Fibroblast of lung (primary cell): ENCODE measurements around the gene NBEAL1. TPM values are rescaled to one million over a fixed set of nuclear protein-coding genes. Genes with fewer than 3 reads are reported as not detected.

Experiments
- DNase-seq, 2 donors: peaks; one replicate each; pipeline versions ENCODE4 v3.0.0 to v3.0.0-alpha.2; 2010; ENCODE audit warnings: low read depth in 2 of 2
- H2AFZ ChIP-seq: 2 replicates; pipeline ENCODE4 v1.5.1; 2012; ENCODE audit warnings: low read length, control low read depth, inconsistent platforms
- H3K27ac ChIP-seq: 2 replicates; pipeline ENCODE4 v1.5.1; 2011; ENCODE audit warnings: low read length, control low read depth; ENCODE audit not compliant: insufficient read depth
- H3K27me3 ChIP-seq: 2 replicates; pipeline ENCODE4 v1.5.1; 2011; ENCODE audit warnings: mild to moderate bottlenecking, low read length; ENCODE audit not compliant: control insufficient read depth, insufficient read depth
- H3K36me3 ChIP-seq: 2 replicates; pipeline ENCODE4 v1.5.1; 2011; ENCODE audit warnings: low read length; ENCODE audit not compliant: control insufficient read depth, insufficient read depth
- H3K4me1 ChIP-seq: 2 replicates; pipeline ENCODE4 v1.5.1; 2011; ENCODE audit warnings: low read length; ENCODE audit not compliant: control insufficient read depth, insufficient read depth; ENCODE audit errors: extremely low read depth
- H3K4me2 ChIP-seq: 2 replicates; pipeline ENCODE4 v1.5.1; 2011; ENCODE audit warnings: low read length, control low read depth; ENCODE audit not compliant: insufficient read depth; ENCODE audit errors: extremely low read depth
- H3K4me3 ChIP-seq, 4 experiments: fragments of 200-600 bp in 1 of 4; sonication (generic) in 1 of 4; replicated peaks in 1 of 4; 2 replicates each; pipeline ENCODE4 v1.5.1; 2011 to 2016; ENCODE audit warnings: low read length in 4 of 4, low read depth in 3 of 4, mild to moderate bottlenecking in 3 of 4, control low read depth in 2 of 4, inconsistent platforms in 1 of 4, mixed read lengths in 1 of 4; ENCODE audit not compliant: insufficient read depth in 1 of 4; ENCODE audit errors: control extremely low read depth in 1 of 4
- H3K79me2 ChIP-seq: 2 replicates; pipeline ENCODE4 v1.5.1; 2012; ENCODE audit warnings: mild to moderate bottlenecking, low read length, inconsistent platforms; ENCODE audit not compliant: control insufficient read depth, insufficient read depth
- H3K9ac ChIP-seq: 2 replicates; pipeline ENCODE4 v1.5.1; 2011; ENCODE audit warnings: mild to moderate bottlenecking, low read length, control low read depth; ENCODE audit not compliant: insufficient read depth
- H3K9me3 ChIP-seq: 2 replicates; pipeline ENCODE4 v1.5.1; 2012; ENCODE audit warnings: low read depth, low read length; ENCODE audit not compliant: control insufficient read depth, insufficient read depth
- H4K20me1 ChIP-seq: 2 replicates; pipeline ENCODE4 v1.5.1; 2011; ENCODE audit warnings: low read length; ENCODE audit not compliant: control insufficient read depth, insufficient read depth; ENCODE audit errors: extremely low read depth
- CTCF ChIP-seq, 2 donors: IDR thresholded peaks in 1 of 2; conservative IDR thresholded peaks in 1 of 2; 1 replicate in 1 of 2; 2 replicates in 1 of 2; pipeline ENCODE4 v1.5.1; 2011 to 2012; ENCODE audit warnings: low read length in 2 of 2, control low read depth in 1 of 2, inconsistent platforms in 1 of 2, low read depth in 1 of 2, mild to moderate bottlenecking in 1 of 2
- EZH2 ChIP-seq: IDR thresholded peaks from 2 replicates; pipeline ENCODE4 v1.5.1; 2012; ENCODE audit warnings: low read length, control low read depth, mild to moderate bottlenecking; ENCODE audit errors: missing control alignments
- polyA plus RNA-seq, 2 donors: library from polyadenylated mRNA; depleted of rRNA in 1 of 2; stranded (reverse) in 1 of 2; unstranded in 1 of 2; fragments of >200 nt; gene quantifications; 2 replicates each; pipeline ENCODE4 v1.2.1, GENCODE V29; 2011 to 2012; ENCODE audit warnings: missing spikeins in 1 of 2
- total RNA-seq: library from RNA; depleted of rRNA; stranded (reverse); fragments of >200 nt; gene quantifications from 2 replicates; pipeline ENCODE4 v1.2.1, GENCODE V29; 2014

The NBEAL1 gene
- total and polyA plus RNA-seq, 2 donors (not counting 1 experiment from before 2014, with no cell fraction given) = 14.8 to 55.7 TPM

DNA sequence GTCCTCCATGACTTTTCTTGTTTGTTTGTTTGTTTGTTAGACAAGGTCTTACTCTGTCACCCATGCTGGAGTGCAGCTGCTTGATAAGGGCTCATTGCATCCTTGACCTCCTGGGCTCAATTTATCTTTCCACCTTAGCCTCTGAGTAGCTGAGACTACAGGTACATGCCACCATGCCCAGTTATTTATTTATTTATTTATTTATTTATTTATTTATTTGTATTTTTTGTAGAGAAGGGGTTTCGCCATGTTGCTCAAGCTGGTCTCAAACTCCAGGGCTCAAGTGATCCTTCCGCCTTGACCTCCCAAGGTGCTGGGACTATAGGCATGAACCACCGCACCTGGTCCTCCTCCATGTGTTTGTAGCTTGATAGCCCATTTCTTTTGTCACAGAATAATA lies 37.9 kb downstream of the NBEAL1 start:
- Histone ChIP-seq H3K27me3 (no peaks in the 10 kb centered on the region), H2AFZ (no peak overlapping the region), H3K4me1 (no peaks in the 10 kb centered on the region), H3K9me3 (no peaks in the 10 kb centered on the region), H3K27ac (no peak overlapping the region), H3K79me2 (no peaks in the 10 kb centered on the region), H3K9ac (no peak overlapping the region), H3K4me3 (no peak overlapping the region), H3K36me3 (peaks cover 2% of the 10 kb centered on the region), H3K4me2 (no peak overlapping the region), H4K20me1 (no peaks in the 10 kb centered on the region)
- no peak for DNase-seq
- no peak for TF ChIP-seq CTCF (conservative IDR thresholded peaks at IDR 0.05 in 1 of 2, IDR thresholded peaks at IDR 0.05 in 1 of 2; ENCODE audit: low read depth in 1 of 2, low read length in 2 of 2)
- TF ChIP-seq EZH2 = no peak

- Histone ChIP-seq H2AFZ (no peak overlapping the region), H3K9ac (no peak overlapping the region), H3K4me2 (no peak overlapping the region), H3K36me3 (no peaks in the 10 kb centered on the region), H4K20me1 (no peaks in the 10 kb centered on the region), H3K27ac (no peak overlapping the region), H3K27me3 (no peaks in the 10 kb centered on the region), H3K79me2 (no peaks in the 10 kb centered on the region), H3K4me1 (no peaks in the 10 kb centered on the region), H3K4me3 (no peak overlapping the region), H3K9me3 (no peaks in the 10 kb centered on the region)
- DNase-seq = no peak
- no peak for TF ChIP-seq EZH2
- TF ChIP-seq CTCF (conservative IDR thresholded peaks at IDR 0.05 in 1 of 2, IDR thresholded peaks at IDR 0.05 in 1 of 2; ENCODE audit: low read depth in 1 of 2, low read length in 2 of 2) = no peak
Measured at GRCh38 chr2:203059567-203060240, 45.0 kb downstream of the NBEAL1 start.

DNA sequence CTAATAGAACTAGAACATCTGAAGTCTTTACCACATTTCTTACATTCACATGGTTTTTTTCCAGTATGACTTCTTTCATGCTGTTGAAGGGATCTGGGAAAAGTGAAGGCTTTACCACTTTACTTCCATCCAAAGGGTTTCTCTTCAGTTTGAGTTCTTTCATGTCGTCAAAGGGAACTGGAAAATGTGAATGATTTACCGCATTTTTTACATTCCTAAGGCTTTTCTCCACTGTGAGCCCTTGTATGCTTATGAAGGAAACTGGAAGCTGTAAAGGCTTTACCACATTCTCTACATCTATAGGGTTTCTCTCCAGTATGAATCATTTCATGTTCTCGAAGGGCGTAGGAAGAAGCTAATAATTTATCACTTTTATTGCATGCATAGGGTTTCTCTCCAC lies 46.7 kb downstream of the NBEAL1 start:
- peak; percentile 54 to 88 for DNase-seq
- Histone ChIP-seq H2AFZ (no peak overlapping the region), H3K36me3 (no peaks in the 10 kb centered on the region), H3K4me3 (no peak overlapping the region), H3K27ac (no peak overlapping the region), H3K9ac (no peak overlapping the region), H4K20me1 (no peaks in the 10 kb centered on the region), H3K9me3 (no peaks in the 10 kb centered on the region), H3K27me3 (no peaks in the 10 kb centered on the region), H3K4me2 (no peak overlapping the region), H3K79me2 (no peaks in the 10 kb centered on the region), H3K4me1 (no peaks in the 10 kb centered on the region)
- TF ChIP-seq EZH2 (no peak), CTCF (conservative IDR thresholded peaks at IDR 0.05 in 1 of 2, IDR thresholded peaks at IDR 0.05 in 1 of 2; ENCODE audit: low read depth in 1 of 2, low read length in 2 of 2) (no peak)
